GM23248 (cell line): Measurements from ENCODE around the gene RBMS3.

Source experiments
- EZH2 ChIP-seq: fragments of 200-600 bp; sonication (generic); IDR thresholded peaks from 2 replicates; pipeline ENCODE4 v1.6.1; 2018; ENCODE audit warnings: antibody characterized with exemption, mild to moderate bottlenecking; ENCODE audit not compliant: insufficient read depth, poor library complexity, severe bottlenecking
- EZH2phosphoT487 ChIP-seq: fragments of 200-600 bp; sonication (generic); IDR thresholded peaks from 2 replicates; pipeline ENCODE4 v1.6.1; 2018; ENCODE audit warnings: antibody characterized with exemption, moderate library complexity, mild to moderate bottlenecking, low read depth; ENCODE audit not compliant: insufficient read depth

DNA sequence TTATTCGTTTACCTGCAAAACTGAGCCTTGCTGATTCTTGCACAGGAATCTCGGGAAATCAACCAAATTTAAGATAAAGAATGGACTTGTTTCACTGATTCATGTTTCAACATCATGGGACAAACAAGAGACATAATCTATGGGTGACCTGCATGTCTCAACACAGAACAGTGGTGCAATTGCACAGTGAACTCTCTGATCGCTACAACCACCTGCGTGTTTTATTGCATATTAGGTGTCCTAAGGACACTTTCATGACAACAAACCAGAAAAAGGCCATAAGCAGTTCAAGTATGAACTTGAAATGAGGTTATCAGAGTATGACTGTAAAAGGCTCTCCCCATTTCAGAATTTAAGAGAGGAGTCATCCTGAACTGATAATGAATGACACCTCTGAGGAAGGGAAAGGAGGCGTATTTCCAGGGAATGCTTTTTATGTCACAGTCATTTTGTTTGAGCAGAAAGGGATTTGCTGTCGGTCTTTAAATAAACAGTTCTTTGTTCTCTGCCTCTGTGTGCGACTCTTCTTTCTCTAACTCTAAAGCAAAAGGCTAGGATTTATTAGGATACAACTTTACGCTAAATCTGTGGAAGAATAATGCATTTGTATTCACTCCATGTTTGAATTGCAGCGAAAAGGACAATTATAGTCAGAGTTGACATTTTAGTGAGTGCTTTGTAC lies 167.2 kb downstream of the RBMS3 start:
- TF ChIP-seq EZH2 (no peak), EZH2phosphoT487 (no peak)
